AG09319 (cell line): Measurements from ENCODE around the gene KCNE1.
A peak's percentile ranks its signal among the peaks of the same experiment; 100 is the strongest.

ENCODE experiments used
- DNase-seq: peaks from one replicate; pipeline ENCODE4 v3.0.0-alpha.2; 2010; ENCODE audit warnings: low read depth; ENCODE audit errors: extremely low read depth
- TF ChIP-seq, protein P1 (sequence below): IDR thresholded peaks from 2 replicates; pipeline ENCODE4 v1.5.1; 2011; ENCODE audit warnings: low read depth, mild to moderate bottlenecking, inconsistent platforms, low read length, moderate library complexity

Gene KCNE1

DNA sequence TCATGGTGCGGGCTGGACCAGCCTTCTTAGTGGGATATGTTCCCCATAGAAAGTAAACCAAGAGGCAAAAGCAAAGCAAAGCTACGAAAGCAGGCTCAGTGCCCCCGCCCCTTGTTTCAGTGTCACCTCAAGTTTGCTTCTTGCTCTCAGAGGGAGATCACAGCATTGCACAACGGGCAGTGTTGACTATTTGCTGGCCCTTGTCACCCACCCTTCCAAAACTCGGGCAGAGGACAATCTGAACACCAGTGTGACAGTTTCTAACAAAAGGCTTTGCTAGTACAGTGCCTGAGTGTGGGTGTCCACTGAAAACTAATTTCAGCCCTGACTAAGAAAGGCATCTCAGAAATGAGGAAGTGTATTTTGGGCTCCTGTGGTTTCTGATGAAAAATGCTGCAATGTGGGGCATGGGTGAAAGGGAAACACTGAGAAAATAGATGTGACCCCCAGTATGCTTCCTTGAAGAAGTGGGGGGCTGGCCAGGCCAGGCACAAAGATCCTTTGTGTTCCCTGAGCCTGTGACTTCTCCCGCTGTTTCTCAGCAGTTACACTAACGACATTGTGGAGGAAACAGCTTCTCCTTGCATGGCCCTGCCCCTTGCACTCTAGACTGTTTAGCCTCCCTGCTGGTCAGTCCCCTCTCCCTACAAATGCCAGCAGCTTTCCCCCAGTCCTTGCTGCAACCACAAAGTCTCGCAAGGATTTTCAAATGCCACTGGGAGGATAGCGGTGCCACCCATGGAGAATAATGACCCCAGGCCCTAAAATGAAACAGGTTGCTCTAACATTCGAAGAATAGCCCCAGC, 33.3 kb upstream of the KCNE1 start:
- peak; percentile 60 for DNase-seq
- TF ChIP-seq, protein P1, sequence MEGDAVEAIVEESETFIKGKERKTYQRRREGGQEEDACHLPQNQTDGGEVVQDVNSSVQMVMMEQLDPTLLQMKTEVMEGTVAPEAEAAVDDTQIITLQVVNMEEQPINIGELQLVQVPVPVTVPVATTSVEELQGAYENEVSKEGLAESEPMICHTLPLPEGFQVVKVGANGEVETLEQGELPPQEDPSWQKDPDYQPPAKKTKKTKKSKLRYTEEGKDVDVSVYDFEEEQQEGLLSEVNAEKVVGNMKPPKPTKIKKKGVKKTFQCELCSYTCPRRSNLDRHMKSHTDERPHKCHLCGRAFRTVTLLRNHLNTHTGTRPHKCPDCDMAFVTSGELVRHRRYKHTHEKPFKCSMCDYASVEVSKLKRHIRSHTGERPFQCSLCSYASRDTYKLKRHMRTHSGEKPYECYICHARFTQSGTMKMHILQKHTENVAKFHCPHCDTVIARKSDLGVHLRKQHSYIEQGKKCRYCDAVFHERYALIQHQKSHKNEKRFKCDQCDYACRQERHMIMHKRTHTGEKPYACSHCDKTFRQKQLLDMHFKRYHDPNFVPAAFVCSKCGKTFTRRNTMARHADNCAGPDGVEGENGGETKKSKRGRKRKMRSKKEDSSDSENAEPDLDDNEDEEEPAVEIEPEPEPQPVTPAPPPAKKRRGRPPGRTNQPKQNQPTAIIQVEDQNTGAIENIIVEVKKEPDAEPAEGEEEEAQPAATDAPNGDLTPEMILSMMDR, result no peak

DNA sequence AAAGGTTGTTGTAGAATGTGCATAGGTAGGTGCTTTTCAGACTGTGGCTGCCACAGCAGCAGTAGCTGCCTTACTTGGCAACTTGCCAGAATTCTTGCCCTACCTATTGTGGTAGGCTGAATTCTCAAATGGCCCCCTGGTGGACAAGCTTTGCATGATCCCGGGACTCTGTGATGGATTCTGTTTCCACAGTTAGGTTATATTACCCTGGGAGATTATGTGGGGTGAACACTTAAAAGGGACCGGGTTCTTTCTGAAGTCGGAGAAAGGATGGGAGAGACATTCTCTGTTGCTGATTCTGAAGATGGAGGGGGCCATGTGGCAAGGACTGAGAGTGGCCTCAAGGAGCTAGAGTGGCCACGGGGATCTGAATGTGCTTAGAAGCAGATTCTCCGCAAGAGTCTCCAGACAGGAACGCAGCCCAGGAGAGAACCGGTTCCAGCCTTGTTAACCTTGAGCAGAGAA, 32.1 kb upstream of the KCNE1 start:
- TF ChIP-seq, protein P1, result peak; percentile 46
- DNase-seq, result no peak

DNA sequence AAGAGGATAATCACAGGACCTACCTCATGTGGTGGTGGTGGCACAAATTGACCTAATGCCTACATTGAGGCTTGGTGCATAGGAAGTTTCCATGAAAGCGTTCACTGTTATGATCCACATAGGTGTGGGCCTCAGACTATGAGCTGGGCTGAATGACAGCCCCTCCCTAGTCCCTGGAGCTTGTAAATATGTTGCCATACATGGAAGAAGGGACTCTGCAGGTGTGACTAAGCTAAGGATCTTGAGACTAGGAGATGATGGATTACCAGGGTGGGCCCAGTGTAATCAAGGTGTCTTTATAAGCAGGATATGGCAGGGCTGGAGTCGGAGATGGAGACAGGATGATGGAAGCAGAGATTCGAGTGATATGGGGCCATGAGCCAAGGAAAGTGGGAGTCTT, 31.0 kb upstream of the KCNE1 start:
- DNase-seq, result no peak
- TF ChIP-seq, protein P1, result no peak

DNA sequence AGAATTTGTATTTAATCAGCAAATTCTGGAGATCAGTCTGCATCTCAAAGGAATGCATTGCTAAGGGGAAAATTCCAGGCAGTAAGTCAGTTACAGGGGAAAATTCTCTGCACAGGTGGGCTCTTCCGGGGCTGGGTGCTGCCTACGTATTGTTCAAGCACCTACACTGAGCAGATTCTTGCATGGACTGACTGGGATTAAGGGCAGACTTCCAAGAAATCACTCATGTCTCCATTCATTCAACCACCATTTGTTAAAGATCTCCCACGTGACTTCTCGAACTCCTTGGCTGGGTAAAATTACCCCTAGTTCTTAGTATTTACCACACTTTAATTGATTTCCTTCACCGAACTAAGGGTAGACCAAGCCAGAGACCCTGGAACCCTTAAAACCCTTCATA, 28.2 kb upstream of the KCNE1 start:
- DNase-seq, result no peak
- TF ChIP-seq, protein P1, result no peak

DNA sequence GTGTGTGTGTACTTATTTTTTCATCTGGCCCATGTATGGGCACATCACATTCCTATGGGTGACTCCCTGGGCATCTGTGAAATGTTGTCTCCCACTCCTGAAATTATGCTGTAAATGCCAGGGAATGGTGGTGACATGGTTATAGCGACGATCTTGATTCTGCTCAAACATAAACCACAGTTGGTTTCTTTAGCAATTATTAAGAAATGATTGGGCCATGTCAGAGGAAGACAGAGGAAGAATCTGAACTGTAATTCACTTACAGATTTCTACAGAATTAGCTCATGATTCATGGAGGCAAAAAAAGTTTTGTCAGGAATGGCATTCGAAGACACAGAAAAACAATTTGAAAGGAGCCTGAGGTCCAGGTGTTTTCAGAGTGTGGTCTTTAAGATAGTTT, 25.8 kb upstream of the KCNE1 start:
- TF ChIP-seq, protein P1, result no peak
- no peak for DNase-seq

DNA sequence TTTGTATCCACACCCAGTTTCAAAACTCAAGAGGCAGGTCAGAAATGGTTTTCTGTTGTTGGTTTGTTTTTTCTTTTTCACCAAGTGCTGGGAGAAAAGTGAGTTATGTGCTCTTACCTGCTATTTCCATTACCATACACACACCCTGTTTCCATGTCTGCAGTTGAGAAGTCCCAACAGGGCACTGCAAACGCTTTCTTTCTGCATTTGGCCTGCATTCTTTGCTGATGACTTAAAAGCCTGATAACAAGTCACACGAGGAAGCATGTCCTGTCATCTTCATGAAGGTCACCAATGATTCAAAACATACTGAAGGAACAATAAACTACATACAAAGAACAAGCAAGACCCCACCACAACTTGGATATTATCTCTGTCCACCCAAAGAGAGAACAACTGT, 24.8 kb upstream of the KCNE1 start:
- TF ChIP-seq, protein P1, result no peak
- no peak for DNase-seq

DNA sequence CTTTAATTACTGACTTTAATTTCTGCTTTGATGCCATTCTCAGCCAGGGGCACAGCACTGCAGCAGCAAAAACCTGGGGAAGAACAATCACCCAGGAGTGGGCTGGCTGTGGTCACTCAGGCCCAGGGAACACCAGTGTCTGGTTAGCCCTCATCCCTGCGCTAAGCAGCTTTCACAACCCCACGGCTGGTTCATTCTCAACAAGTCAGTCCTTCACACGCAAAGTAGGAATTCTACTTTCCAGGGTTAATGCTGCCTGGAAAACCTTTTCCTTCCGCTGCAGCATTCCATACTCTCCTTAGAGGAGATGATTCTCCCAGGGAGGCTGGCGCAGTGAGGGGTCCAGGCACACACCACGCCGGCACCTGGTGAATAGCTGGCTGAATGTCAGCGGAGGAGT, 24.3 kb upstream of the KCNE1 start:
- TF ChIP-seq, protein P1, result no peak
- DNase-seq, result no peak
